22Rv1 (cell line): ENCODE results near the gene GDNF.

Experiments
- H3K27ac ChIP-seq: fragments of 450-650 bp; 2 replicates; pipeline ENCODE4 v1.5.1; 2017
- CTCF ChIP-seq: fragments of 450-650 bp; IDR thresholded peaks from 2 replicates; pipeline ENCODE4 v1.5.1; 2017; ENCODE audit warnings: mild to moderate bottlenecking
- ZFX ChIP-seq: fragments of 450-650 bp; IDR thresholded peaks from 2 replicates; pipeline ENCODE4 v1.6.1; 2017; ENCODE audit warnings: antibody characterized with exemption, borderline replicate concordance

The GDNF gene

GRCh38 chr5:37838152-37838932 lies 1.5 kb downstream of the GDNF start:
- TF ChIP-seq ZFX: no peak
- TF ChIP-seq CTCF: no peak
- no peak overlapping the region for H3K27ac ChIP-seq

GRCh38 chr5:37837414-37838032 lies 2.3 kb downstream of the GDNF start:
- H3K27ac ChIP-seq: no peak overlapping the region
- TF ChIP-seq ZFX: no peak
- TF ChIP-seq CTCF: peak; percentile 68

- H3K27ac ChIP-seq: no peak overlapping the region
- TF ChIP-seq CTCF (no peak), ZFX (no peak)
Observed at GRCh38 chr5:37836592-37837413, 3.0 kb downstream of the GDNF start.

GRCh38 chr5:37836235-37836591 lies 3.6 kb downstream of the GDNF start:
- no peak for TF ChIP-seq ZFX
- TF ChIP-seq CTCF: no peak

GRCh38 chr5:37835380-37835973 lies 4.4 kb downstream of the GDNF start:
- TF ChIP-seq CTCF (no peak), ZFX (no peak)
- H3K27ac ChIP-seq: no peak overlapping the region

More at GRCh38 chr5:37836235-37836591, 3.6 kb downstream of the GDNF start:
- no peak overlapping the region for H3K27ac ChIP-seq

GRCh38 chr5:37834542-37835379 lies 5.1 kb downstream of the GDNF start:
- no peak overlapping the region for H3K27ac ChIP-seq
- no peak for TF ChIP-seq ZFX
- TF ChIP-seq CTCF: no peak
